OCI-LY7 (cell line): ENCODE data around the gene NOP9. TPM values are rescaled to one million over a fixed set of nuclear protein-coding genes. Genes with fewer than 3 reads are reported as not detected.

ENCODE experiments used
- BruUV-seq: library from RNA; stranded (reverse); fragments of 400-500 nt; replicated peaks from 2 replicates; lab custom pipeline; 2021; lab: Mats Ljungman, UMichigan
- CTCF ChIA-PET: fragments of 300-600 bp; sonication (Branson Sonifier 250); formaldehyde crosslinking; loops from one replicate; lab custom pipeline; 2022; ENCODE audit warnings: antibody characterized with exemption; ENCODE audit not compliant: unreplicated experiment; lab: Charles Lee
- POLR2A ChIA-PET: fragments of 300-600 bp; sonication (Branson Sonifier 250); formaldehyde crosslinking; loops from one replicate; lab custom pipeline; 2022; ENCODE audit warnings: antibody characterized with exemption; lab: Charles Lee
- DNase-seq: peaks from one replicate; pipeline ENCODE4 v3.0.0-alpha.2; 2015; ENCODE audit warnings: low spot score
- H2AFZ ChIP-seq: fragments of 200-600 bp; sonication (generic), shearing (Covaris generic); 2 replicates; pipeline ENCODE4 v1.6.1; 2014; ENCODE audit warnings: mild to moderate bottlenecking, antibody characterized with exemption, low read length, moderate library complexity
- H3K27ac ChIP-seq: fragments of 200-600 bp; sonication (generic); 2 replicates; pipeline ENCODE4 v1.5.1; 2014; ENCODE audit warnings: mixed run types, low read depth, mild to moderate bottlenecking, moderate library complexity, low read length, inconsistent platforms; ENCODE audit not compliant: poor library complexity, severe bottlenecking
- H3K36me3 ChIP-seq: fragments of 200-600 bp; sonication (generic); 2 replicates; pipeline ENCODE4 v1.6.1; 2014; ENCODE audit warnings: mild to moderate bottlenecking, antibody characterized with exemption, low read length, moderate library complexity, mixed read lengths; ENCODE audit not compliant: insufficient read depth
- H3K4me1 ChIP-seq: fragments of 200-600 bp; sonication (generic); 2 replicates; pipeline ENCODE4 v1.5.1; 2014; ENCODE audit warnings: mild to moderate bottlenecking, low read length; ENCODE audit not compliant: insufficient read depth, poor library complexity, severe bottlenecking
- H3K4me2 ChIP-seq: fragments of 200-600 bp; sonication (generic); 2 replicates; pipeline ENCODE4 v1.6.1; 2014; ENCODE audit warnings: mild to moderate bottlenecking, low read length
- H3K4me3 ChIP-seq: fragments of 200-600 bp; sonication (generic); 2 replicates; pipeline ENCODE4 v1.5.1; 2014; ENCODE audit warnings: mild to moderate bottlenecking, low read depth, low read length; ENCODE audit not compliant: poor library complexity, severe bottlenecking
- H3K79me2 ChIP-seq: fragments of 200-600 bp; sonication (generic); 2 replicates; pipeline ENCODE4 v1.6.1; 2016; ENCODE audit warnings: low read depth, mild to moderate bottlenecking, low read length, moderate library complexity, mixed read lengths; ENCODE audit not compliant: insufficient read depth
- H3K9me2 ChIP-seq: fragments of 200-600 bp; sonication (generic); 2 replicates; pipeline ENCODE4 v1.6.1; 2016; ENCODE audit warnings: mild to moderate bottlenecking, low read length, mixed read lengths; ENCODE audit not compliant: insufficient read depth
- H3K9me3 ChIP-seq: fragments of 200-600 bp; sonication (generic); 2 replicates; pipeline ENCODE4 v1.6.1; 2014; ENCODE audit warnings: mild to moderate bottlenecking, mixed run types, low read length, mixed read lengths
- H4K20me1 ChIP-seq: fragments of 200-600 bp; sonication (generic); 2 replicates; pipeline ENCODE4 v1.6.1; 2014; ENCODE audit warnings: mild to moderate bottlenecking, antibody characterized with exemption, low read length, moderate library complexity, mixed read lengths; ENCODE audit not compliant: insufficient read depth
- EZH2phosphoT487 ChIP-seq: fragments of 200-600 bp; sonication (generic); IDR thresholded peaks from 2 replicates; pipeline ENCODE4 v1.6.1; 2018; ENCODE audit warnings: low read depth, borderline replicate concordance, mild to moderate bottlenecking, mixed run types, antibody characterized with exemption, low read length, moderate library complexity, mixed read lengths
- intact Hi-C: fragments of 100-400 bp; cut with micrococcal nuclease; formaldehyde crosslinking; loops from one replicate; pipeline ENCODE4 v1.10.0; 2022; ENCODE audit not compliant: unreplicated experiment
- total RNA-seq, 2 experiments: library from RNA; depleted of rRNA in 1 of 2; stranded (reverse); fragments of >200 nt in 1 of 2; shearing (Covaris generic) in 1 of 2; gene quantifications; 2 replicates each; pipeline ENCODE4 v1.2.3, GENCODE V29; 2014 to 2022
- TF ChIP-seq, protein P1 (sequence below): fragments of 200-600 bp; sonication (generic); conservative IDR thresholded peaks from 2 replicates; pipeline ENCODE4 v1.5.1; 2014; ENCODE audit warnings: mild to moderate bottlenecking, antibody characterized with exemption, low read length, moderate library complexity, mixed read lengths

The NOP9 gene
- total RNA-seq, 2 experiments from 2014 or later: 33.2 to 52.6 TPM

DNA sequence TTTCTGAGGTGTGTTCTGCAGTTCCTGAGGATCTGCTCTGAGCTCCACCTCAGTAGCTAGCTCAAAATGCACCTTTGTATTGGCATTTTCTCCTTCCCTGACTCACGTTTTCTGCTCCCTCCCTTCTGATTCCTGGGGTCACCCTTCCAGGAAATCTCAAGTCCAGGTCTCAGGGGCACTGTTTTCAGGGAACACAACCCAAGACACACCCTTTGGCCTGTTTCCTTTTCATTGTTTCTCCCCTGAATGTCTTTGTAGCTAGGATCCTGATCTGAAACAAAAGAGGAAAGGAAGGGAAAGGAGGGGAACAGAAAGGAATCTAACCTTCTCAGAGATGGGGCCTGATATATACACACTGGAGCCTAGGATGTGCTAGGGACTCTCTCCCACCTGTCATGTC, 47.5 kb downstream of the NOP9 start:
- H3K4me3 ChIP-seq: no peak overlapping the region

DNA sequence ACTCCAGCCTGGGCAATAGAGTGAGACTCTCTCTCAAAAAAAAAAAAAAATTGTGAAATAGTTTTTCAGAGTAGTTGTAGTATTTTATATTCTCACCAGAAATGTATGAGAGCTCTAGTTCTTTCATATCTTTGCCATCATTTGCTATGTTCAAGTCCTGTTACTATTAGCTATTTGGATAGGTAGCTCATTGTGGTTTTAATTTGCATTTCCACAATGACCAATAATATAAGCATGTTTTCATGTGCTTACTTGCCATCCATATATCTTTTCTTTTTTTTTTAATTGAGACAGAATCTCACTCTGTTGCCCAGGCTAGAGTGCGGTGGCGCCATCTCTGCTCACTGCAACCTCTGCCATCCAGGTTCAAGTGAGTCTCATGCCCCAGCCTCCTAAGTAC, 48.5 kb downstream of the NOP9 start:
- no peaks in the 10 kb centered on the region for H3K4me1 ChIP-seq
- no peak for DNase-seq
- H2AFZ ChIP-seq: no peak overlapping the region
- H4K20me1 ChIP-seq: no peaks in the 10 kb centered on the region
- ChIA-PET CTCF (no interaction called here), POLR2A (interaction anchor here (1.0 kb wide), 1 partner anchor 71 kb away, joined by 5 read pairs; no protein-coding TSS in a partner anchor)
- H3K9me2 ChIP-seq: no peaks in the 10 kb centered on the region
- intact Hi-C loops: no loop called here
- H3K36me3 ChIP-seq: no peaks in the 10 kb centered on the region
- no peak overlapping the region for H3K4me3 ChIP-seq
- H3K27ac ChIP-seq: no peak overlapping the region
- no peaks in the 10 kb centered on the region for H3K79me2 ChIP-seq
- no peak overlapping the region for H3K4me2 ChIP-seq
- no peaks in the 10 kb centered on the region for H3K9me3 ChIP-seq
- no TSS peak for BruUV-seq
- TF ChIP-seq EZH2phosphoT487: no peak
- TF ChIP-seq, protein P1, sequence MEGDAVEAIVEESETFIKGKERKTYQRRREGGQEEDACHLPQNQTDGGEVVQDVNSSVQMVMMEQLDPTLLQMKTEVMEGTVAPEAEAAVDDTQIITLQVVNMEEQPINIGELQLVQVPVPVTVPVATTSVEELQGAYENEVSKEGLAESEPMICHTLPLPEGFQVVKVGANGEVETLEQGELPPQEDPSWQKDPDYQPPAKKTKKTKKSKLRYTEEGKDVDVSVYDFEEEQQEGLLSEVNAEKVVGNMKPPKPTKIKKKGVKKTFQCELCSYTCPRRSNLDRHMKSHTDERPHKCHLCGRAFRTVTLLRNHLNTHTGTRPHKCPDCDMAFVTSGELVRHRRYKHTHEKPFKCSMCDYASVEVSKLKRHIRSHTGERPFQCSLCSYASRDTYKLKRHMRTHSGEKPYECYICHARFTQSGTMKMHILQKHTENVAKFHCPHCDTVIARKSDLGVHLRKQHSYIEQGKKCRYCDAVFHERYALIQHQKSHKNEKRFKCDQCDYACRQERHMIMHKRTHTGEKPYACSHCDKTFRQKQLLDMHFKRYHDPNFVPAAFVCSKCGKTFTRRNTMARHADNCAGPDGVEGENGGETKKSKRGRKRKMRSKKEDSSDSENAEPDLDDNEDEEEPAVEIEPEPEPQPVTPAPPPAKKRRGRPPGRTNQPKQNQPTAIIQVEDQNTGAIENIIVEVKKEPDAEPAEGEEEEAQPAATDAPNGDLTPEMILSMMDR: 0 out of 2 replicates have a peak, but pooled peaks have one; percentile 20

More for the DNA sequence above, 47.5 kb downstream of the NOP9 start:
- ChIA-PET CTCF (interaction anchor here (1.1 kb wide), 2 partner anchors 19 to 39 kb away, joined by 3 to 8 read pairs; no protein-coding TSS in a partner anchor), POLR2A (interaction anchor here (0.9 to 2.2 kb wide), 2 partner anchors 15 to 39 kb away, joined by 3 to 6 read pairs; no protein-coding TSS in a partner anchor)
- Histone ChIP-seq H3K4me1 (no peaks in the 10 kb centered on the region), H3K9me2 (no peaks in the 10 kb centered on the region), H2AFZ (no peak overlapping the region), H3K9me3 (no peaks in the 10 kb centered on the region), H3K27ac (no peak overlapping the region), H3K4me2 (no peak overlapping the region), H3K36me3 (no peaks in the 10 kb centered on the region), H4K20me1 (no peaks in the 10 kb centered on the region), H3K79me2 (no peaks in the 10 kb centered on the region)
- BruUV-seq: no TSS peak
- TF ChIP-seq EZH2phosphoT487: no peak
- TF ChIP-seq, protein P1: no peak
- DNase-seq: no peak
- intact Hi-C loops: no loop called here

DNA sequence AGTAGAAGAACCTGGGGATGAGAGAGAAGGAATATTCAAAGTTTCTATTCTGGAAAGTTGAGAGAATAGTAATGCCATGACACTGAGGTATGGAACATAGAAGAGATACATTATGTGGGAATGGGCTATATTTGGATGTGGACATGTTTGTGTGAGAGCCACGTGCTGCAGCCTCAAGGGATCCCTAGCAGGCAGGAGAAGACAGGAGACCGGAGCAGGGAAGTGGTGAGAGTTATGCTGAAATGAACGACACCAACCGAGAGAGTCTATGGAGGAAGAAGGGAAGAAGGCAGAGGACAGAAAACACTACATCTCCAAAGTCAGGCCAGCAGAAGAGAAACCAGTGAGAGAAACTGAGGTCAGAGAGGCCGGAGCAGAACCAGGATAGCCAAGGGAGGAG, 50.1 kb downstream of the NOP9 start:
- TF ChIP-seq EZH2phosphoT487: no peak
- TF ChIP-seq, protein P1: no peak

More for the DNA sequence above, 50.1 kb downstream of the NOP9 start:
- intact Hi-C loops: no loop called here
- POLR2A ChIA-PET: interaction anchor here (0.6 kb wide), 2 partner anchors 8 to 117 kb away, joined by 4 read pairs; partner anchors contain the start of gene GMPR2
- CTCF ChIA-PET: no interaction called here
- Histone ChIP-seq H3K4me3 (no peak overlapping the region), H3K79me2 (no peaks in the 10 kb centered on the region), H3K9me3 (no peaks in the 10 kb centered on the region), H3K9me2 (no peaks in the 10 kb centered on the region), H3K4me1 (no peaks in the 10 kb centered on the region), H3K36me3 (no peaks in the 10 kb centered on the region), H3K27ac (no peak overlapping the region), H4K20me1 (no peaks in the 10 kb centered on the region), H3K4me2 (no peak overlapping the region), H2AFZ (no peak overlapping the region)
- BruUV-seq: no TSS peak
- no peak for DNase-seq
